HL-60/S4 treated with retinoic acid at 250 ng/mL for 4 days and 3 days (cell line): Measurements from ENCODE around the gene GDI1.

Experiments
- in situ Hi-C: fragments of 300-500 bp; cut with MboI; formaldehyde crosslinking; loops from 2 replicates; pipeline ENCODE4 v1.7.0; 2022; ENCODE audit warnings: low sequenced_read_pairs

GDI1 gene

GRCh38 chrX:154404625-154405192 lies 32.2 kb upstream of the GDI1 start:
- in situ Hi-C loops = loop anchor here (25.0 kb wide), 1 partner anchor 108 kb away; the partner anchor contains the start of gene FAM3A

GRCh38 chrX:154408659-154409221 lies 28.2 kb upstream of the GDI1 start:
- in situ Hi-C loops = loop anchor here (25.0 kb wide), 1 partner anchor 104 kb away; the partner anchor contains the start of gene FAM3A

GRCh38 chrX:154409222-154409871 lies 27.6 kb upstream of the GDI1 start, which contains the start of gene DNASE1L1:
DNASE1L1 (minus strand) TSS chrX:154409254; CDS start chrX:154405568, 3,686 bp downstream.
- in situ Hi-C loops = loop anchor here (25.0 kb wide), 1 partner anchor 103 kb away; the partner anchor contains the start of gene FAM3A

- in situ Hi-C loops = loop anchor here (25.0 kb wide), 1 partner anchor 100 kb away; the partner anchor contains the start of gene FAM3A
Measured at GRCh38 chrX:154411981-154412340, 25.0 kb upstream of the GDI1 start.

- in situ Hi-C loops = loop anchor here (25.0 kb wide), 1 partner anchor 100 kb away; the partner anchor contains the start of gene FAM3A
Measured at GRCh38 chrX:154412468-154412867, 24.5 kb upstream of the GDI1 start.

GRCh38 chrX:154413142-154413541 lies 23.8 kb upstream of the GDI1 start:
- in situ Hi-C loops = loop anchor here (25.0 kb wide), 1 partner anchor 99 kb away; the partner anchor contains the start of gene FAM3A

GRCh38 chrX:154417157-154417556 lies 19.8 kb upstream of the GDI1 start:
- in situ Hi-C loops = loop anchor here (25.0 kb wide), 1 partner anchor 95 kb away; the partner anchor contains the start of gene FAM3A

- in situ Hi-C loops = loop anchor here (25.0 kb wide), 1 partner anchor 93 kb away; the partner anchor contains the start of gene FAM3A
Measured at GRCh38 chrX:154419189-154419588, 17.8 kb upstream of the GDI1 start.

GRCh38 chrX:154419688-154420401 lies 17.1 kb upstream of the GDI1 start:
- in situ Hi-C loops = loop anchor here (25.0 kb wide), 1 partner anchor 92 kb away; the partner anchor contains the start of gene FAM3A

GRCh38 chrX:154420402-154420756 lies 16.6 kb upstream of the GDI1 start:
- in situ Hi-C loops = loop anchor here (25.0 kb wide), 1 partner anchor 92 kb away; the partner anchor contains the start of gene FAM3A

GRCh38 chrX:154426916-154427770 lies 9.8 kb upstream of the GDI1 start:
- in situ Hi-C loops = no loop called here

- in situ Hi-C loops = no loop called here
Measured at GRCh38 chrX:154428176-154429171, 8.5 kb upstream of the GDI1 start, which contains the start of gene ATP6AP1. ATP6AP1 (plus strand) TSS chrX:154428677; CDS start chrX:154428693, 16 bp downstream.

GRCh38 chrX:154429711-154430110 lies 7.2 kb upstream of the GDI1 start:
- in situ Hi-C loops = no loop called here

GRCh38 chrX:154430479-154430878 lies 6.5 kb upstream of the GDI1 start:
- in situ Hi-C loops = no loop called here

- in situ Hi-C loops = no loop called here
Measured at GRCh38 chrX:154430916-154431315, 6.0 kb upstream of the GDI1 start.

GRCh38 chrX:154431341-154431740 lies 5.6 kb upstream of the GDI1 start:
- in situ Hi-C loops = no loop called here

GRCh38 chrX:154432210-154432609 lies 4.7 kb upstream of the GDI1 start:
- in situ Hi-C loops = no loop called here

GRCh38 chrX:154433605-154434004 lies 3.3 kb upstream of the GDI1 start:
- in situ Hi-C loops = no loop called here
